ENCODE measurements around the gene TBC1D3B. TPM values are rescaled to one million over a fixed set of nuclear protein-coding genes. Genes with fewer than 3 reads are reported as not detected.

TBC1D3B gene
- polyA plus RNA-seq, 3 donors = 6.9 to 18.7 (median 8.6) TPM

Other genes with a start within 250 kb of the TBC1D3B start
- gene RDM1, start 245.9 kb downstream of the TBC1D3B start, polyA plus RNA-seq (ENCODE audit: insufficient read length in 3 of 3) = 1 to 10 TPM; 2.3 to 3.6 (median 3.4) TPM
- not detected for gene LYZL6, start 232.9 kb downstream of the TBC1D3B start, polyA plus RNA-seq (ENCODE audit: insufficient read length in 3 of 3)
- gene CCL16, start 195.1 kb downstream of the TBC1D3B start, polyA plus RNA-seq (ENCODE audit: insufficient read length in 3 of 3) = under 1 TPM; 0.14 to 0.36 (median 0.20) TPM
- gene CCL14, start 189.9 kb downstream of the TBC1D3B start, polyA plus RNA-seq (ENCODE audit: insufficient read length in 3 of 3) = 10 to 100 TPM; 12.9 to 23.9 (median 14.8) TPM
- 1 to 10 TPM; 6.4 to 7.7 (median 6.9) TPM for gene CCL15, start 175.1 kb downstream of the TBC1D3B start, polyA plus RNA-seq (ENCODE audit: insufficient read length in 3 of 3)
- gene CCL23, start 158.7 kb downstream of the TBC1D3B start, polyA plus RNA-seq (ENCODE audit: insufficient read length in 3 of 3) = under 1 TPM in 1 of 3 donors, not detected in 2; 0.98 TPM
- gene CCL18, start 112.4 kb downstream of the TBC1D3B start, polyA plus RNA-seq (ENCODE audit: insufficient read length in 3 of 3) = not detected
- 1 to 10 TPM in 2 of 3 donors, under 1 TPM in 1; 0.35 to 5.1 (median 2.9) TPM for gene CCL3, start 86.5 kb downstream of the TBC1D3B start, polyA plus RNA-seq (ENCODE audit: insufficient read length in 3 of 3)
- gene CCL4, start 72.8 kb downstream of the TBC1D3B start, polyA plus RNA-seq (ENCODE audit: insufficient read length in 3 of 3) = 1 to 10 TPM in 2 of 3 donors, under 1 TPM in 1; 0.76 to 3.9 (median 1.1) TPM
- gene CCL3L1, start 20.1 kb upstream of the TBC1D3B start, polyA plus RNA-seq (ENCODE audit: insufficient read length in 3 of 3) = 1 to 10 TPM in 2 of 3 donors, under 1 TPM in 1; 0.69 to 1.5 (median 1.1) TPM
- gene CCL4L2, start 34.4 kb upstream of the TBC1D3B start, polyA plus RNA-seq (ENCODE audit: insufficient read length in 3 of 3) = 1 to 10 TPM in 2 of 3 donors, under 1 TPM in 1; 0.73 to 1.8 (median 1.7) TPM
- gene TBC1D3I, start 87.9 kb upstream of the TBC1D3B start, polyA plus RNA-seq (ENCODE audit: insufficient read length in 3 of 3) = 1 to 10 TPM in 1 of 3 donors, under 1 TPM in 1, not detected in 1; 0.92 to 3.3 TPM
- not detected for gene TBC1D3G, start 147.2 kb upstream of the TBC1D3B start, polyA plus RNA-seq (ENCODE audit: insufficient read length in 3 of 3)
- gene TBC1D3H, start 211.8 kb upstream of the TBC1D3B start, polyA plus RNA-seq (ENCODE audit: insufficient read length in 3 of 3) = 1 to 10 TPM in 1 of 3 donors, not detected in 2; 3.3 TPM

Measured in renal cortex interstitium (tissue), 3 donors.